ENCODE measurements around the gene GRM5. TPM values are rescaled to one million over a fixed set of nuclear protein-coding genes. Genes with fewer than 3 reads are reported as not detected.

Gene GRM5
- total RNA-seq, 1 experiment from 2014 or later, result not detected

GRCh38 chr11:88692306-88693086, 373.3 kb downstream of the GRM5 start:
- DNase-seq (ENCODE audit: low read depth in 1 of 2, low spot score in 2 of 2), result no peak
- H3K9me3 ChIP-seq (replicated peaks), result no peaks in the 10 kb centered on the region
- H3K27me3 ChIP-seq (replicated peaks), result no peaks in the 10 kb centered on the region
- H3K4me1 ChIP-seq (replicated peaks), result no peaks in the 10 kb centered on the region
- no peak overlapping the region for H3K4me3 ChIP-seq
- H3K36me3 ChIP-seq, result no peaks in the 10 kb centered on the region
- H3K27ac ChIP-seq, result no peak overlapping the region

GRCh38 chr11:88689548-88690240, 376.1 kb downstream of the GRM5 start:
- Histone ChIP-seq H3K4me3 (no peak overlapping the region), H3K27me3 (replicated peaks) (no peaks in the 10 kb centered on the region), H3K27ac (no peak overlapping the region), H3K9me3 (replicated peaks) (no peaks in the 10 kb centered on the region), H3K36me3 (no peaks in the 10 kb centered on the region), H3K4me1 (replicated peaks) (no peaks in the 10 kb centered on the region)
- DNase-seq (ENCODE audit: low read depth in 1 of 2, low spot score in 2 of 2), result no peak

GRCh38 chr11:88683024-88683423, 382.8 kb downstream of the GRM5 start:
- no peaks in the 10 kb centered on the region for H3K9me3 ChIP-seq (replicated peaks)
- DNase-seq (ENCODE audit: low read depth in 1 of 2, low spot score in 2 of 2), result no peak
- no peaks in the 10 kb centered on the region for H3K27me3 ChIP-seq (replicated peaks)

GRCh38 chr11:88680806-88681205, 385.0 kb downstream of the GRM5 start:
- H3K4me3 ChIP-seq, result no peak overlapping the region
- H3K27ac ChIP-seq, result no peak overlapping the region
- no peaks in the 10 kb centered on the region for H3K27me3 ChIP-seq (replicated peaks)
- no peaks in the 10 kb centered on the region for H3K36me3 ChIP-seq
- no peaks in the 10 kb centered on the region for H3K9me3 ChIP-seq (replicated peaks)
- no peak for DNase-seq (ENCODE audit: low read depth in 1 of 2, low spot score in 2 of 2)
- no peaks in the 10 kb centered on the region for H3K4me1 ChIP-seq (replicated peaks)

More at GRCh38 chr11:88683024-88683423, 382.8 kb downstream of the GRM5 start:
- H3K4me3 ChIP-seq, result no peak overlapping the region
- no peak overlapping the region for H3K27ac ChIP-seq
- no peaks in the 10 kb centered on the region for H3K36me3 ChIP-seq
- H3K4me1 ChIP-seq (replicated peaks), result no peaks in the 10 kb centered on the region

GRCh38 chr11:88666364-88666763, 399.4 kb downstream of the GRM5 start:
- H3K4me3 ChIP-seq, result no peak overlapping the region
- H3K4me1 ChIP-seq (replicated peaks), result no peaks in the 10 kb centered on the region
- no peaks in the 10 kb centered on the region for H3K27me3 ChIP-seq (replicated peaks)
- no peaks in the 10 kb centered on the region for H3K36me3 ChIP-seq
- no peaks in the 10 kb centered on the region for H3K9me3 ChIP-seq (replicated peaks)
- H3K27ac ChIP-seq, result no peak overlapping the region
- DNase-seq (ENCODE audit: low read depth in 1 of 2, low spot score in 2 of 2), result no peak

- Histone ChIP-seq H3K4me1 (replicated peaks) (no peaks in the 10 kb centered on the region), H3K36me3 (no peaks in the 10 kb centered on the region), H3K27ac (no peak overlapping the region), H3K27me3 (replicated peaks) (no peaks in the 10 kb centered on the region), H3K9me3 (replicated peaks) (no peaks in the 10 kb centered on the region), H3K4me3 (no peak overlapping the region)
- DNase-seq (ENCODE audit: low read depth in 1 of 2, low spot score in 2 of 2), result no peak
These were observed 408.6 kb downstream of the GRM5 start for GRCh38 chr11:88657076-88657738.

GRCh38 chr11:88656283-88656682, 409.5 kb downstream of the GRM5 start:
- Histone ChIP-seq H3K4me3 (no peak overlapping the region), H3K27ac (no peak overlapping the region), H3K36me3 (no peaks in the 10 kb centered on the region), H3K9me3 (replicated peaks) (no peaks in the 10 kb centered on the region), H3K27me3 (replicated peaks) (no peaks in the 10 kb centered on the region), H3K4me1 (replicated peaks) (no peaks in the 10 kb centered on the region)
- no peak for DNase-seq (ENCODE audit: low read depth in 1 of 2, low spot score in 2 of 2)

- H3K4me1 ChIP-seq (replicated peaks), result no peaks in the 10 kb centered on the region
- H3K9me3 ChIP-seq (replicated peaks), result no peaks in the 10 kb centered on the region
- no peaks in the 10 kb centered on the region for H3K36me3 ChIP-seq
- no peak overlapping the region for H3K4me3 ChIP-seq
- no peak for DNase-seq (ENCODE audit: low read depth in 1 of 2, low spot score in 2 of 2)
- H3K27me3 ChIP-seq (replicated peaks), result no peaks in the 10 kb centered on the region
- H3K27ac ChIP-seq, result no peak overlapping the region
These were observed 410.1 kb downstream of the GRM5 start for GRCh38 chr11:88655656-88656055.

GRCh38 chr11:88655196-88655595, 410.6 kb downstream of the GRM5 start:
- Histone ChIP-seq H3K9me3 (replicated peaks) (no peaks in the 10 kb centered on the region), H3K27ac (no peak overlapping the region), H3K4me1 (replicated peaks) (no peaks in the 10 kb centered on the region), H3K27me3 (replicated peaks) (no peaks in the 10 kb centered on the region), H3K4me3 (no peak overlapping the region), H3K36me3 (no peaks in the 10 kb centered on the region)
- no peak for DNase-seq (ENCODE audit: low read depth in 1 of 2, low spot score in 2 of 2)

- DNase-seq (ENCODE audit: low read depth in 1 of 2, low spot score in 2 of 2), result no peak
- Histone ChIP-seq H3K27ac (no peak overlapping the region), H3K4me3 (no peak overlapping the region), H3K4me1 (replicated peaks) (no peaks in the 10 kb centered on the region), H3K9me3 (replicated peaks) (no peaks in the 10 kb centered on the region), H3K27me3 (replicated peaks) (no peaks in the 10 kb centered on the region), H3K36me3 (no peaks in the 10 kb centered on the region)
These were observed 414.2 kb downstream of the GRM5 start for GRCh38 chr11:88651556-88651955.

- Histone ChIP-seq H3K9me3 (replicated peaks) (no peaks in the 10 kb centered on the region), H3K27ac (no peak overlapping the region), H3K4me1 (replicated peaks) (no peaks in the 10 kb centered on the region), H3K4me3 (no peak overlapping the region), H3K27me3 (replicated peaks) (no peaks in the 10 kb centered on the region), H3K36me3 (no peaks in the 10 kb centered on the region)
- DNase-seq (ENCODE audit: low read depth in 1 of 2, low spot score in 2 of 2), result no peak
These were observed 421.1 kb downstream of the GRM5 start for GRCh38 chr11:88644724-88645123.

- Histone ChIP-seq H3K4me3 (no peak overlapping the region), H3K9me3 (replicated peaks) (no peaks in the 10 kb centered on the region), H3K36me3 (no peaks in the 10 kb centered on the region), H3K27ac (no peak overlapping the region), H3K4me1 (replicated peaks) (no peaks in the 10 kb centered on the region), H3K27me3 (replicated peaks) (no peaks in the 10 kb centered on the region)
- DNase-seq (ENCODE audit: low read depth in 1 of 2, low spot score in 2 of 2), result no peak
These were observed 433.6 kb downstream of the GRM5 start for GRCh38 chr11:88632163-88632562.

GRCh38 chr11:88631497-88631896, 434.3 kb downstream of the GRM5 start:
- H3K27ac ChIP-seq, result no peak overlapping the region
- no peaks in the 10 kb centered on the region for H3K4me1 ChIP-seq (replicated peaks)
- H3K4me3 ChIP-seq, result no peak overlapping the region
- DNase-seq (ENCODE audit: low read depth in 1 of 2, low spot score in 2 of 2), result no peak
- no peaks in the 10 kb centered on the region for H3K27me3 ChIP-seq (replicated peaks)
- H3K9me3 ChIP-seq (replicated peaks), result no peaks in the 10 kb centered on the region
- H3K36me3 ChIP-seq, result no peaks in the 10 kb centered on the region

- Histone ChIP-seq H3K36me3 (no peaks in the 10 kb centered on the region), H3K9me3 (replicated peaks) (no peaks in the 10 kb centered on the region), H3K4me1 (replicated peaks) (no peaks in the 10 kb centered on the region), H3K27ac (no peak overlapping the region), H3K4me3 (no peak overlapping the region), H3K27me3 (replicated peaks) (no peaks in the 10 kb centered on the region)
- DNase-seq (ENCODE audit: low read depth in 1 of 2, low spot score in 2 of 2), result no peak
These were observed 436.3 kb downstream of the GRM5 start for GRCh38 chr11:88629496-88629895.
